Measurements from ENCODE around the gene RPA1. TPM values are rescaled to one million over a fixed set of nuclear protein-coding genes. Genes with fewer than 3 reads are reported as not detected.

RPA1 gene
- total RNA-seq, 1 experiment from 2014 or later: 198 TPM

DNA sequence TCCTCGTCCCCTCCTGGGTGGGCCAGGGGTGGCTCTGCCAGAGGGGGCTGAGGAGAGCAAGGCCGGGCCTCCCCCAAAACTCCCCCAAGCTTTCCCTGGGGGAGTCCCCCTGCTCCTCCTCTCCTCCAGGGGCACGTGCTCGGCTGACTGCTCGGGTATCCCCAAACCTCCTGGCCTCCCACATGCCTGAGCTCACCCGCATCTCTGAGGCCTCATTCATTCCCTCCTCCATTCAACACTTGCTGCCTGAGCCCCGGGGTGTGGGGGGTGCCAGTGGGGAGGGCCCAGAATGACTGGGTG, 112.2 kb downstream of the RPA1 start:
- TF ChIP-seq SRF (IDR thresholded peaks at IDR 0.05; ENCODE audit: low read depth): no peak
- TF ChIP-seq TCF7L2 (IDR thresholded peaks at IDR 0.05; ENCODE audit: borderline replicate concordance, extremely low read depth, insufficient read depth, insufficient read length): no peak
- TF ChIP-seq POLR2AphosphoS5 (IDR thresholded peaks at IDR 0.05; ENCODE audit: low read depth, low read length): no peak
- TF ChIP-seq EGR1 (IDR thresholded peaks at IDR 0.05; ENCODE audit: low read depth): no peak
- TF ChIP-seq, protein P1, sequence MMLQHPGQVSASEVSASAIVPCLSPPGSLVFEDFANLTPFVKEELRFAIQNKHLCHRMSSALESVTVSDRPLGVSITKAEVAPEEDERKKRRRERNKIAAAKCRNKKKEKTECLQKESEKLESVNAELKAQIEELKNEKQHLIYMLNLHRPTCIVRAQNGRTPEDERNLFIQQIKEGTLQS (IDR thresholded peaks at IDR 0.05): no peak
- TF ChIP-seq RAD21 (IDR thresholded peaks at IDR 0.05; ENCODE audit: low read depth): no peak
- TF ChIP-seq ZFX (IDR thresholded peaks at IDR 0.05): no peak
- TF ChIP-seq, protein P2, sequence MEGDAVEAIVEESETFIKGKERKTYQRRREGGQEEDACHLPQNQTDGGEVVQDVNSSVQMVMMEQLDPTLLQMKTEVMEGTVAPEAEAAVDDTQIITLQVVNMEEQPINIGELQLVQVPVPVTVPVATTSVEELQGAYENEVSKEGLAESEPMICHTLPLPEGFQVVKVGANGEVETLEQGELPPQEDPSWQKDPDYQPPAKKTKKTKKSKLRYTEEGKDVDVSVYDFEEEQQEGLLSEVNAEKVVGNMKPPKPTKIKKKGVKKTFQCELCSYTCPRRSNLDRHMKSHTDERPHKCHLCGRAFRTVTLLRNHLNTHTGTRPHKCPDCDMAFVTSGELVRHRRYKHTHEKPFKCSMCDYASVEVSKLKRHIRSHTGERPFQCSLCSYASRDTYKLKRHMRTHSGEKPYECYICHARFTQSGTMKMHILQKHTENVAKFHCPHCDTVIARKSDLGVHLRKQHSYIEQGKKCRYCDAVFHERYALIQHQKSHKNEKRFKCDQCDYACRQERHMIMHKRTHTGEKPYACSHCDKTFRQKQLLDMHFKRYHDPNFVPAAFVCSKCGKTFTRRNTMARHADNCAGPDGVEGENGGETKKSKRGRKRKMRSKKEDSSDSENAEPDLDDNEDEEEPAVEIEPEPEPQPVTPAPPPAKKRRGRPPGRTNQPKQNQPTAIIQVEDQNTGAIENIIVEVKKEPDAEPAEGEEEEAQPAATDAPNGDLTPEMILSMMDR (IDR thresholded peaks at IDR 0.05 in 2 of 3, conservative IDR thresholded peaks at IDR 0.05 in 1 of 3; ENCODE audit: borderline replicate concordance in 1 of 3, insufficient read depth in 1 of 3, low read depth in 2 of 3, low read length in 2 of 3): no peak
- TF ChIP-seq, protein P3, sequence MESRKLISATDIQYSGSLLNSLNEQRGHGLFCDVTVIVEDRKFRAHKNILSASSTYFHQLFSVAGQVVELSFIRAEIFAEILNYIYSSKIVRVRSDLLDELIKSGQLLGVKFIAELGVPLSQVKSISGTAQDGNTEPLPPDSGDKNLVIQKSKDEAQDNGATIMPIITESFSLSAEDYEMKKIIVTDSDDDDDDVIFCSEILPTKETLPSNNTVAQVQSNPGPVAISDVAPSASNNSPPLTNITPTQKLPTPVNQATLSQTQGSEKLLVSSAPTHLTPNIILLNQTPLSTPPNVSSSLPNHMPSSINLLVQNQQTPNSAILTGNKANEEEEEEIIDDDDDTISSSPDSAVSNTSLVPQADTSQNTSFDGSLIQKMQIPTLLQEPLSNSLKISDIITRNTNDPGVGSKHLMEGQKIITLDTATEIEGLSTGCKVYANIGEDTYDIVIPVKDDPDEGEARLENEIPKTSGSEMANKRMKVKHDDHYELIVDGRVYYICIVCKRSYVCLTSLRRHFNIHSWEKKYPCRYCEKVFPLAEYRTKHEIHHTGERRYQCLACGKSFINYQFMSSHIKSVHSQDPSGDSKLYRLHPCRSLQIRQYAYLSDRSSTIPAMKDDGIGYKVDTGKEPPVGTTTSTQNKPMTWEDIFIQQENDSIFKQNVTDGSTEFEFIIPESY (IDR thresholded peaks at IDR 0.05; ENCODE audit: extremely low read depth, insufficient replicate concordance, low read length): no peak
- TF ChIP-seq, protein P4, sequence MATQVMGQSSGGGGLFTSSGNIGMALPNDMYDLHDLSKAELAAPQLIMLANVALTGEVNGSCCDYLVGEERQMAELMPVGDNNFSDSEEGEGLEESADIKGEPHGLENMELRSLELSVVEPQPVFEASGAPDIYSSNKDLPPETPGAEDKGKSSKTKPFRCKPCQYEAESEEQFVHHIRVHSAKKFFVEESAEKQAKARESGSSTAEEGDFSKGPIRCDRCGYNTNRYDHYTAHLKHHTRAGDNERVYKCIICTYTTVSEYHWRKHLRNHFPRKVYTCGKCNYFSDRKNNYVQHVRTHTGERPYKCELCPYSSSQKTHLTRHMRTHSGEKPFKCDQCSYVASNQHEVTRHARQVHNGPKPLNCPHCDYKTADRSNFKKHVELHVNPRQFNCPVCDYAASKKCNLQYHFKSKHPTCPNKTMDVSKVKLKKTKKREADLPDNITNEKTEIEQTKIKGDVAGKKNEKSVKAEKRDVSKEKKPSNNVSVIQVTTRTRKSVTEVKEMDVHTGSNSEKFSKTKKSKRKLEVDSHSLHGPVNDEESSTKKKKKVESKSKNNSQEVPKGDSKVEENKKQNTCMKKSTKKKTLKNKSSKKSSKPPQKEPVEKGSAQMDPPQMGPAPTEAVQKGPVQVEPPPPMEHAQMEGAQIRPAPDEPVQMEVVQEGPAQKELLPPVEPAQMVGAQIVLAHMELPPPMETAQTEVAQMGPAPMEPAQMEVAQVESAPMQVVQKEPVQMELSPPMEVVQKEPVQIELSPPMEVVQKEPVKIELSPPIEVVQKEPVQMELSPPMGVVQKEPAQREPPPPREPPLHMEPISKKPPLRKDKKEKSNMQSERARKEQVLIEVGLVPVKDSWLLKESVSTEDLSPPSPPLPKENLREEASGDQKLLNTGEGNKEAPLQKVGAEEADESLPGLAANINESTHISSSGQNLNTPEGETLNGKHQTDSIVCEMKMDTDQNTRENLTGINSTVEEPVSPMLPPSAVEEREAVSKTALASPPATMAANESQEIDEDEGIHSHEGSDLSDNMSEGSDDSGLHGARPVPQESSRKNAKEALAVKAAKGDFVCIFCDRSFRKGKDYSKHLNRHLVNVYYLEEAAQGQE (IDR thresholded peaks at IDR 0.05; ENCODE audit: low read depth): no peak
- TF ChIP-seq ZNF274 (IDR thresholded peaks at IDR 0.05; ENCODE audit: low read depth, low read length): no peak
- no peak for TF ChIP-seq ELF1 (IDR thresholded peaks at IDR 0.05; ENCODE audit: borderline replicate concordance, low read depth)
- TF ChIP-seq YY1 (IDR thresholded peaks at IDR 0.05; ENCODE audit: extremely low read depth, insufficient replicate concordance, low read depth, low read length): no peak
- no peak overlapping the region for H2AFZ ChIP-seq (ENCODE audit: low read depth, low read length, poor library complexity, severe bottlenecking)
- BruUV-seq (replicated peaks): no TSS peak
- no peaks in the 10 kb centered on the region for H3K9me2 ChIP-seq (ENCODE audit: insufficient read depth)
- no peaks in the 10 kb centered on the region for H3K79me2 ChIP-seq (ENCODE audit: insufficient read depth, low read length)
- ChIA-PET CTCF (no interaction called here), POLR2A (no interaction called here), RAD21 (ENCODE audit: low non-redundant PET in 1 of 2, low total read pairs in 2 of 2, uncharacterized antibody in 2 of 2, unreplicated experiment in 2 of 2) (no interaction called here)
- no peaks in the 10 kb centered on the region for H3K27me3 ChIP-seq (ENCODE audit: insufficient read depth, low read length)
- no peaks in the 10 kb centered on the region for H3K4me1 ChIP-seq (ENCODE audit: control insufficient read depth in 1 of 2, insufficient read depth in 2 of 2, low read length in 2 of 2)
- H3K9ac ChIP-seq (ENCODE audit: low read length): no peak overlapping the region
- no peaks in the 10 kb centered on the region for H3K9me3 ChIP-seq (ENCODE audit: control insufficient read depth in 1 of 2, insufficient read depth in 1 of 2, low read depth in 1 of 2, low read length in 2 of 2)
- no peaks in the 10 kb centered on the region for H3K36me3 ChIP-seq (ENCODE audit: control insufficient read depth in 1 of 2, insufficient read depth in 2 of 2, low read length in 2 of 2)
- no peak overlapping the region for H3K27ac ChIP-seq (ENCODE audit: low read depth, low read length)
- no peak overlapping the region for H3K4me3 ChIP-seq (replicated peaks in 1 of 2; ENCODE audit: low read depth in 1 of 2, low read length in 2 of 2)
- no peaks in the 10 kb centered on the region for H4K20me1 ChIP-seq (ENCODE audit: insufficient read depth)
- DNase-seq (ENCODE audit: low read depth, low spot score) (no peak), ATAC-seq (no peak)
- intact Hi-C loops (cut with micrococcal nuclease): no loop called here
- H3K4me2 ChIP-seq (ENCODE audit: low read length): no peak overlapping the region
